DOHH2 (cell line): Measurements from ENCODE around the gene COL20A1.

Experiments
- EZH2phosphoT487 ChIP-seq: fragments of 200-600 bp; sonication (generic); IDR thresholded peaks from 2 replicates; pipeline ENCODE4 v1.6.1; 2017; ENCODE audit warnings: borderline replicate concordance, mild to moderate bottlenecking, antibody characterized with exemption, low read length, moderate library complexity, mixed read lengths
- TF ChIP-seq, protein P1 (sequence below): fragments of 200-600 bp; sonication (generic); IDR thresholded peaks from one replicate; pipeline ENCODE4 v1.5.1; 2014; ENCODE audit warnings: antibody characterized with exemption, mild to moderate bottlenecking, low read depth, low read length; ENCODE audit not compliant: poor library complexity, severe bottlenecking

DNA sequence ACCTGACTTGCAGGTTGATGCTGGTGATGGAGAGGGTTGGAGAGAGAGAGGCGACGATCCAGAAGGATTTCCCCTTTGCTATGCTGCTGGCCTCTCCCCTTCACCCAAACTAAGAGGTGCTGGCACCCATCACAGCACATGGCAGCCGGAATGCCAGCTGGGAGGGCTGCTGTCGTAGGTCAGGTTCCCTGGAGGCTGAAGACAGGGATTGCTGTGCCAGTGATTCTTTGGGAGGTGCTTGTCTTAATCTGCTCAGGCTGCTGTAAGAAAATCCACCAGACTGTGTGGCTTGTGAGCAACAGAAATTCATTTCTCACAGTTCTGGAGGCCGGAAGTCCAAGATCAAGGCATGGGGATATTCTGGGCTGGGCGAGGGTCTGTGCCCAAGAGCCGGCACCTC is 24.7 kb upstream of the COL20A1 start:
- TF ChIP-seq, protein P1, sequence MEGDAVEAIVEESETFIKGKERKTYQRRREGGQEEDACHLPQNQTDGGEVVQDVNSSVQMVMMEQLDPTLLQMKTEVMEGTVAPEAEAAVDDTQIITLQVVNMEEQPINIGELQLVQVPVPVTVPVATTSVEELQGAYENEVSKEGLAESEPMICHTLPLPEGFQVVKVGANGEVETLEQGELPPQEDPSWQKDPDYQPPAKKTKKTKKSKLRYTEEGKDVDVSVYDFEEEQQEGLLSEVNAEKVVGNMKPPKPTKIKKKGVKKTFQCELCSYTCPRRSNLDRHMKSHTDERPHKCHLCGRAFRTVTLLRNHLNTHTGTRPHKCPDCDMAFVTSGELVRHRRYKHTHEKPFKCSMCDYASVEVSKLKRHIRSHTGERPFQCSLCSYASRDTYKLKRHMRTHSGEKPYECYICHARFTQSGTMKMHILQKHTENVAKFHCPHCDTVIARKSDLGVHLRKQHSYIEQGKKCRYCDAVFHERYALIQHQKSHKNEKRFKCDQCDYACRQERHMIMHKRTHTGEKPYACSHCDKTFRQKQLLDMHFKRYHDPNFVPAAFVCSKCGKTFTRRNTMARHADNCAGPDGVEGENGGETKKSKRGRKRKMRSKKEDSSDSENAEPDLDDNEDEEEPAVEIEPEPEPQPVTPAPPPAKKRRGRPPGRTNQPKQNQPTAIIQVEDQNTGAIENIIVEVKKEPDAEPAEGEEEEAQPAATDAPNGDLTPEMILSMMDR, result no peak
- no peak for TF ChIP-seq EZH2phosphoT487
